ENCODE data around the gene FAM151B. TPM values are rescaled to one million over a fixed set of nuclear protein-coding genes. Genes with fewer than 3 reads are reported as not detected.

Gene FAM151B
- total and polyA plus RNA-seq, 2 experiments from 2014 or later, result 0.55 TPM; not detected in 1

DNA sequence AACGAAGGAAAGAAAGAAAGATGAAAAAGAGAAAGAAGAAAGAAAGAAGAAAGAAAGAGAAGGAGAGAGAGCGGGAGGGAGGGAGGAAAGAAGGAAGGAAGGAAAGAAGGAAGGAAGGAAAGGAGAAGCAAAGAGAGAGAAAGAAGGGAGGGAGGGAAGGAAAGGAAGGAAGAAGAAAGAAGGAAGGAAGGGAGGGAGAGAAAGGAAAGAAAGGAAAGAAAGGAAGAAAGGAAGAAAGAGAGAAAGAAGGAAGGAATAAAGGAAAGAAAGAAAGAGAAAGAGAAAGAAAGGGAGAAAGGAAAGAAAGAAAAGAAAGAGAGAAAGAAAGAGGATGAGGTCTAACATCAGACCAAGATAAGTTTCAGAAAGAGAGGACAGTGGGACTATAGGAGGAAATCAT is 91.2 kb downstream of the FAM151B start:
- Histone ChIP-seq H3K4me3 (no peak overlapping the region), H3K9me2 (ENCODE audit: insufficient read depth) (no peaks in the 10 kb centered on the region; the same call in 1 of the 2 replicates), H3K36me3 (ENCODE audit: insufficient read depth) (no peaks in the 10 kb centered on the region), H3K79me2 (replicated peaks; ENCODE audit: insufficient read depth) (no peaks in the 10 kb centered on the region), H2AFZ (peak overlapping the region; percentile 24; the same call in 1 of the 2 replicates), H4K20me1 (replicated peaks; ENCODE audit: insufficient read depth) (no peaks in the 10 kb centered on the region), H3K4me1 (ENCODE audit: insufficient read depth) (no peaks in the 10 kb centered on the region; the same call in 1 of the 2 replicates), H3K27ac (ENCODE audit: low read depth) (no peak overlapping the region), H3F3A (replicated peaks; ENCODE audit: low read depth) (no peaks in the 10 kb centered on the region), H3K4me2 (no peak overlapping the region), H3K27me3 (ENCODE audit: insufficient read depth) (no peaks in the 10 kb centered on the region)
- Mint-ChIP-seq H3K27ac (no peak overlapping the region), H3K4me1 (no peaks in the 10 kb centered on the region; the same call in 2 of the 3 replicates), H3K27me3 (ENCODE audit: insufficient read depth, low read depth, poor library complexity) (peaks cover 6% of the 10 kb centered on the region), H3K4me3 (no peak overlapping the region), H3K9me3 (no peaks in the 10 kb centered on the region; the same call in 2 of the 3 replicates), H3K36me3 (ENCODE audit: low read depth) (no peaks in the 10 kb centered on the region)
- DNase-seq (ENCODE audit: low spot score) (no peak), ATAC-seq (no peak)
- TF ChIP-seq, protein P1, sequence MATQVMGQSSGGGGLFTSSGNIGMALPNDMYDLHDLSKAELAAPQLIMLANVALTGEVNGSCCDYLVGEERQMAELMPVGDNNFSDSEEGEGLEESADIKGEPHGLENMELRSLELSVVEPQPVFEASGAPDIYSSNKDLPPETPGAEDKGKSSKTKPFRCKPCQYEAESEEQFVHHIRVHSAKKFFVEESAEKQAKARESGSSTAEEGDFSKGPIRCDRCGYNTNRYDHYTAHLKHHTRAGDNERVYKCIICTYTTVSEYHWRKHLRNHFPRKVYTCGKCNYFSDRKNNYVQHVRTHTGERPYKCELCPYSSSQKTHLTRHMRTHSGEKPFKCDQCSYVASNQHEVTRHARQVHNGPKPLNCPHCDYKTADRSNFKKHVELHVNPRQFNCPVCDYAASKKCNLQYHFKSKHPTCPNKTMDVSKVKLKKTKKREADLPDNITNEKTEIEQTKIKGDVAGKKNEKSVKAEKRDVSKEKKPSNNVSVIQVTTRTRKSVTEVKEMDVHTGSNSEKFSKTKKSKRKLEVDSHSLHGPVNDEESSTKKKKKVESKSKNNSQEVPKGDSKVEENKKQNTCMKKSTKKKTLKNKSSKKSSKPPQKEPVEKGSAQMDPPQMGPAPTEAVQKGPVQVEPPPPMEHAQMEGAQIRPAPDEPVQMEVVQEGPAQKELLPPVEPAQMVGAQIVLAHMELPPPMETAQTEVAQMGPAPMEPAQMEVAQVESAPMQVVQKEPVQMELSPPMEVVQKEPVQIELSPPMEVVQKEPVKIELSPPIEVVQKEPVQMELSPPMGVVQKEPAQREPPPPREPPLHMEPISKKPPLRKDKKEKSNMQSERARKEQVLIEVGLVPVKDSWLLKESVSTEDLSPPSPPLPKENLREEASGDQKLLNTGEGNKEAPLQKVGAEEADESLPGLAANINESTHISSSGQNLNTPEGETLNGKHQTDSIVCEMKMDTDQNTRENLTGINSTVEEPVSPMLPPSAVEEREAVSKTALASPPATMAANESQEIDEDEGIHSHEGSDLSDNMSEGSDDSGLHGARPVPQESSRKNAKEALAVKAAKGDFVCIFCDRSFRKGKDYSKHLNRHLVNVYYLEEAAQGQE (IDR thresholded peaks at IDR 0.05; ENCODE audit: unreplicated experiment), result no peak
- TF ChIP-seq JUNB (IDR thresholded peaks at IDR 0.05; ENCODE audit: unreplicated experiment) (no peak), ZNF331 (CRISPR knock-in tag; IDR thresholded peaks at IDR 0.05; ENCODE audit: low read depth) (no peak), NANOG (IDR thresholded peaks at IDR 0.05; ENCODE audit: borderline replicate concordance) (no peak), POLR2AphosphoS5 (IDR thresholded peaks at IDR 0.05; ENCODE audit: low read depth) (no peak), STAT1 (IDR thresholded peaks at IDR 0.05; ENCODE audit: unreplicated experiment) (no peak), EZH2 (IDR thresholded peaks at IDR 0.05; ENCODE audit: low read depth, unreplicated experiment) (no peak), CREB1 (CRISPR knock-in tag; IDR thresholded peaks at IDR 0.05; ENCODE audit: low read depth) (no peak), ZNF114 (CRISPR knock-in tag; IDR thresholded peaks at IDR 0.05) (no peak), EZH2phosphoT487 (IDR thresholded peaks at IDR 0.05; ENCODE audit: unreplicated experiment) (no peak)
- TF ChIP-seq, protein P2, sequence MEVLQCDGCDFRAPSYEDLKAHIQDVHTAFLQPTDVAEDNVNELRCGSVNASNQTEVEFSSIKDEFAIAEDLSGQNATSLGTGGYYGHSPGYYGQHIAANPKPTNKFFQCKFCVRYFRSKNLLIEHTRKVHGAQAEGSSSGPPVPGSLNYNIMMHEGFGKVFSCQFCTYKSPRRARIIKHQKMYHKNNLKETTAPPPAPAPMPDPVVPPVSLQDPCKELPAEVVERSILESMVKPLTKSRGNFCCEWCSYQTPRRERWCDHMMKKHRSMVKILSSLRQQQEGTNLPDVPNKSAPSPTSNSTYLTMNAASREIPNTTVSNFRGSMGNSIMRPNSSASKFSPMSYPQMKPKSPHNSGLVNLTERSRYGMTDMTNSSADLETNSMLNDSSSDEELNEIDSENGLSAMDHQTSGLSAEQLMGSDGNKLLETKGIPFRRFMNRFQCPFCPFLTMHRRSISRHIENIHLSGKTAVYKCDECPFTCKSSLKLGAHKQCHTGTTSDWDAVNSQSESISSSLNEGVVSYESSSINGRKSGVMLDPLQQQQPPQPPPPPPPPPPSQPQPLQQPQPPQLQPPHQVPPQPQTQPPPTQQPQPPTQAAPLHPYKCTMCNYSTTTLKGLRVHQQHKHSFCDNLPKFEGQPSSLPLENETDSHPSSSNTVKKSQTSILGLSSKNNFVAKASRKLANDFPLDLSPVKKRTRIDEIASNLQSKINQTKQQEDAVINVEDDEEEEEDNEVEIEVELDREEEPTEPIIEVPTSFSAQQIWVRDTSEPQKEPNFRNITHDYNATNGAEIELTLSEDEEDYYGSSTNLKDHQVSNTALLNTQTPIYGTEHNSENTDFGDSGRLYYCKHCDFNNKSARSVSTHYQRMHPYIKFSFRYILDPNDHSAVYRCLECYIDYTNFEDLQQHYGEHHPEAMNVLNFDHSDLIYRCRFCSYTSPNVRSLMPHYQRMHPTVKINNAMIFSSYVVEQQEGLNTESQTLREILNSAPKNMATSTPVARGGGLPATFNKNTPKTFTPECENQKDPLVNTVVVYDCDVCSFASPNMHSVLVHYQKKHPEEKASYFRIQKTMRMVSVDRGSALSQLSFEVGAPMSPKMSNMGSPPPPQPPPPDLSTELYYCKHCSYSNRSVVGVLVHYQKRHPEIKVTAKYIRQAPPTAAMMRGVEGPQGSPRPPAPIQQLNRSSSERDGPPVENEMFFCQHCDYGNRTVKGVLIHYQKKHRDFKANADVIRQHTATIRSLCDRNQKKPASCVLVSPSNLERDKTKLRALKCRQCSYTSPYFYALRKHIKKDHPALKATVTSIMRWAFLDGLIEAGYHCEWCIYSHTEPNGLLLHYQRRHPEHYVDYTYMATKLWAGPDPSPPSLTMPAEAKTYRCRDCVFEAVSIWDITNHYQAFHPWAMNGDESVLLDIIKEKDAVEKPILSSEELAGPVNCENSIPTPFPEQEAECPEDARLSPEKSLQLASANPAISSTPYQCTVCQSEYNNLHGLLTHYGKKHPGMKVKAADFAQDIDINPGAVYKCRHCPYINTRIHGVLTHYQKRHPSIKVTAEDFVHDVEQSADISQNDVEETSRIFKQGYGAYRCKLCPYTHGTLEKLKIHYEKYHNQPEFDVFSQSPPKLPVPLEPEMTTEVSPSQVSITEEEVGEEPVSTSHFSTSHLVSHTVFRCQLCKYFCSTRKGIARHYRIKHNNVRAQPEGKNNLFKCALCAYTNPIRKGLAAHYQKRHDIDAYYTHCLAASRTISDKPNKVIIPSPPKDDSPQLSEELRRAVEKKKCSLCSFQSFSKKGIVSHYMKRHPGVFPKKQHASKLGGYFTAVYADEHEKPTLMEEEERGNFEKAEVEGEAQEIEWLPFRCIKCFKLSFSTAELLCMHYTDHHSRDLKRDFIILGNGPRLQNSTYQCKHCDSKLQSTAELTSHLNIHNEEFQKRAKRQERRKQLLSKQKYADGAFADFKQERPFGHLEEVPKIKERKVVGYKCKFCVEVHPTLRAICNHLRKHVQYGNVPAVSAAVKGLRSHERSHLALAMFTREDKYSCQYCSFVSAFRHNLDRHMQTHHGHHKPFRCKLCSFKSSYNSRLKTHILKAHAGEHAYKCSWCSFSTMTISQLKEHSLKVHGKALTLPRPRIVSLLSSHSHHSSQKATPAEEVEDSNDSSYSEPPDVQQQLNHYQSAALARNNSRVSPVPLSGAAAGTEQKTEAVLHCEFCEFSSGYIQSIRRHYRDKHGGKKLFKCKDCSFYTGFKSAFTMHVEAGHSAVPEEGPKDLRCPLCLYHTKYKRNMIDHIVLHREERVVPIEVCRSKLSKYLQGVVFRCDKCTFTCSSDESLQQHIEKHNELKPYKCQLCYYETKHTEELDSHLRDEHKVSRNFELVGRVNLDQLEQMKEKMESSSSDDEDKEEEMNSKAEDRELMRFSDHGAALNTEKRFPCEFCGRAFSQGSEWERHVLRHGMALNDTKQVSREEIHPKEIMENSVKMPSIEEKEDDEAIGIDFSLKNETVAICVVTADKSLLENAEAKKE (CRISPR knock-in tag; IDR thresholded peaks at IDR 0.05), result no peak
- TF ChIP-seq, protein P3, sequence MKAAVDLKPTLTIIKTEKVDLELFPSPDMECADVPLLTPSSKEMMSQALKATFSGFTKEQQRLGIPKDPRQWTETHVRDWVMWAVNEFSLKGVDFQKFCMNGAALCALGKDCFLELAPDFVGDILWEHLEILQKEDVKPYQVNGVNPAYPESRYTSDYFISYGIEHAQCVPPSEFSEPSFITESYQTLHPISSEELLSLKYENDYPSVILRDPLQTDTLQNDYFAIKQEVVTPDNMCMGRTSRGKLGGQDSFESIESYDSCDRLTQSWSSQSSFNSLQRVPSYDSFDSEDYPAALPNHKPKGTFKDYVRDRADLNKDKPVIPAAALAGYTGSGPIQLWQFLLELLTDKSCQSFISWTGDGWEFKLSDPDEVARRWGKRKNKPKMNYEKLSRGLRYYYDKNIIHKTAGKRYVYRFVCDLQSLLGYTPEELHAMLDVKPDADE (IDR thresholded peaks at IDR 0.05), result no peak
- TF ChIP-seq, protein P4, sequence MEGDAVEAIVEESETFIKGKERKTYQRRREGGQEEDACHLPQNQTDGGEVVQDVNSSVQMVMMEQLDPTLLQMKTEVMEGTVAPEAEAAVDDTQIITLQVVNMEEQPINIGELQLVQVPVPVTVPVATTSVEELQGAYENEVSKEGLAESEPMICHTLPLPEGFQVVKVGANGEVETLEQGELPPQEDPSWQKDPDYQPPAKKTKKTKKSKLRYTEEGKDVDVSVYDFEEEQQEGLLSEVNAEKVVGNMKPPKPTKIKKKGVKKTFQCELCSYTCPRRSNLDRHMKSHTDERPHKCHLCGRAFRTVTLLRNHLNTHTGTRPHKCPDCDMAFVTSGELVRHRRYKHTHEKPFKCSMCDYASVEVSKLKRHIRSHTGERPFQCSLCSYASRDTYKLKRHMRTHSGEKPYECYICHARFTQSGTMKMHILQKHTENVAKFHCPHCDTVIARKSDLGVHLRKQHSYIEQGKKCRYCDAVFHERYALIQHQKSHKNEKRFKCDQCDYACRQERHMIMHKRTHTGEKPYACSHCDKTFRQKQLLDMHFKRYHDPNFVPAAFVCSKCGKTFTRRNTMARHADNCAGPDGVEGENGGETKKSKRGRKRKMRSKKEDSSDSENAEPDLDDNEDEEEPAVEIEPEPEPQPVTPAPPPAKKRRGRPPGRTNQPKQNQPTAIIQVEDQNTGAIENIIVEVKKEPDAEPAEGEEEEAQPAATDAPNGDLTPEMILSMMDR (conservative IDR thresholded peaks at IDR 0.05; ENCODE audit: low read depth in 2 of 2), result no peak

Measured in GM23338 (cell line).